ENCODE results near the gene NLK. TPM values are rescaled to one million over a fixed set of nuclear protein-coding genes. Genes with fewer than 3 reads are reported as not detected.

NLK gene
- total RNA-seq, result 9.3 and 11.3 TPM in 2 replicates

GRCh38 chr17:28042657-28042720, at the start of gene NLK:
TSS of gene NLK (plus strand) at chr17:28042677. CDS start at chr17:28042874, 197 bp downstream.

Other genes starting within 250 kb of the NLK start
- not detected in 2 replicates for gene NOS2, start 242.1 kb upstream of the NLK start, total RNA-seq
- 3.6 and 7.7 TPM in 2 replicates for gene LYRM9, start 149.3 kb upstream of the NLK start, total RNA-seq